GM21723 (cell line): ENCODE measurements around the gene ACOT7.

Experiments used
- ATAC-seq: cut with Tn5 transposase; IDR thresholded peaks from one replicate; pipeline ENCODE4 v1.9.1; 2021; ENCODE audit warnings: mild to moderate bottlenecking, moderate library complexity; ENCODE audit not compliant: unreplicated experiment

The ACOT7 gene

GRCh38 chr1:6348511-6349191, 44.9 kb downstream of the ACOT7 start:
- no peak for ATAC-seq

- ATAC-seq: no peak
Observed at GRCh38 chr1:6347641-6348487, 45.7 kb downstream of the ACOT7 start.

- ATAC-seq: no peak
Observed at GRCh38 chr1:6345460-6345859, 48.1 kb downstream of the ACOT7 start.

- no peak for ATAC-seq
Observed at GRCh38 chr1:6345009-6345408, 48.6 kb downstream of the ACOT7 start.

- no peak for ATAC-seq
Observed at GRCh38 chr1:6343506-6344405, 49.8 kb downstream of the ACOT7 start.

- ATAC-seq: no peak
Observed at GRCh38 chr1:6342056-6342455, 51.5 kb downstream of the ACOT7 start.

- no peak for ATAC-seq
Observed at GRCh38 chr1:6338695-6339094, 54.9 kb downstream of the ACOT7 start.

GRCh38 chr1:6336776-6337622, 56.6 kb downstream of the ACOT7 start:
- ATAC-seq: no peak

GRCh38 chr1:6334261-6334993, 59.1 kb downstream of the ACOT7 start:
- no peak for ATAC-seq

- ATAC-seq: no peak
Observed at GRCh38 chr1:6332821-6333220, 60.7 kb downstream of the ACOT7 start.

- ATAC-seq: no peak
Observed at GRCh38 chr1:6331543-6332273, 61.9 kb downstream of the ACOT7 start.

GRCh38 chr1:6330410-6330911, 63.1 kb downstream of the ACOT7 start:
- ATAC-seq: no peak

GRCh38 chr1:6329851-6330250, 63.7 kb downstream of the ACOT7 start:
- no peak for ATAC-seq

GRCh38 chr1:6329396-6329795, 64.2 kb downstream of the ACOT7 start:
- no peak for ATAC-seq

GRCh38 chr1:6328696-6329095, 64.9 kb downstream of the ACOT7 start:
- ATAC-seq: no peak

- no peak for ATAC-seq
Observed at GRCh38 chr1:6328091-6328490, 65.5 kb downstream of the ACOT7 start.

GRCh38 chr1:6325482-6325881, 68.1 kb downstream of the ACOT7 start:
- ATAC-seq: no peak

- ATAC-seq: no peak
Observed at GRCh38 chr1:6322161-6322560, 71.4 kb downstream of the ACOT7 start.

- ATAC-seq: no peak
Observed at GRCh38 chr1:6321205-6321604, 72.4 kb downstream of the ACOT7 start.
